Vagina (tissue), 2 donors: Measurements from ENCODE around the gene PTPN14.

Experiments
- POLR2A ChIP-seq, 2 donors: fragments of 450-650 bp; IDR thresholded peaks; one replicate each; pipeline ENCODE4 v1.6.1; 2017; ENCODE audit warnings: antibody characterized with exemption in 2 of 2, mild to moderate bottlenecking in 2 of 2, moderate library complexity in 2 of 2
- POLR2AphosphoS5 ChIP-seq, 2 donors: sonication (generic); formaldehyde crosslinking; IDR thresholded peaks; one replicate each; pipeline ENCODE4 v1.9.0; 2017; ENCODE audit warnings: antibody characterized with exemption in 2 of 2, mild to moderate bottlenecking in 2 of 2, low read depth in 1 of 2; ENCODE audit not compliant: insufficient read depth in 1 of 2
- TF ChIP-seq, protein P1 (sequence below), 3 experiments: fragments of 450-650 bp in 2 of 3; fragments of 200-600 bp in 1 of 3; sonication (generic) in 1 of 3; IDR thresholded peaks; one replicate each; pipeline ENCODE4 v1.5.1; 2017 to 2019; ENCODE audit warnings: antibody characterized with exemption in 3 of 3, mild to moderate bottlenecking in 2 of 3, moderate library complexity in 2 of 3

- no peak for TF ChIP-seq POLR2AphosphoS5 (IDR thresholded peaks at IDR 0.05; ENCODE audit: insufficient read depth in 1 of 2, low read depth in 1 of 2)
- TF ChIP-seq, protein P1, sequence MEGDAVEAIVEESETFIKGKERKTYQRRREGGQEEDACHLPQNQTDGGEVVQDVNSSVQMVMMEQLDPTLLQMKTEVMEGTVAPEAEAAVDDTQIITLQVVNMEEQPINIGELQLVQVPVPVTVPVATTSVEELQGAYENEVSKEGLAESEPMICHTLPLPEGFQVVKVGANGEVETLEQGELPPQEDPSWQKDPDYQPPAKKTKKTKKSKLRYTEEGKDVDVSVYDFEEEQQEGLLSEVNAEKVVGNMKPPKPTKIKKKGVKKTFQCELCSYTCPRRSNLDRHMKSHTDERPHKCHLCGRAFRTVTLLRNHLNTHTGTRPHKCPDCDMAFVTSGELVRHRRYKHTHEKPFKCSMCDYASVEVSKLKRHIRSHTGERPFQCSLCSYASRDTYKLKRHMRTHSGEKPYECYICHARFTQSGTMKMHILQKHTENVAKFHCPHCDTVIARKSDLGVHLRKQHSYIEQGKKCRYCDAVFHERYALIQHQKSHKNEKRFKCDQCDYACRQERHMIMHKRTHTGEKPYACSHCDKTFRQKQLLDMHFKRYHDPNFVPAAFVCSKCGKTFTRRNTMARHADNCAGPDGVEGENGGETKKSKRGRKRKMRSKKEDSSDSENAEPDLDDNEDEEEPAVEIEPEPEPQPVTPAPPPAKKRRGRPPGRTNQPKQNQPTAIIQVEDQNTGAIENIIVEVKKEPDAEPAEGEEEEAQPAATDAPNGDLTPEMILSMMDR (IDR thresholded peaks at IDR 0.05), result no peak
- no peak for TF ChIP-seq POLR2A (IDR thresholded peaks at IDR 0.05)
Measured at GRCh38 chr1:214567481-214567980, 16.1 kb upstream of the PTPN14 start.
